Urinary bladder (tissue), 4 donors: ENCODE measurements around the gene ITPKB. TPM values are rescaled to one million over a fixed set of nuclear protein-coding genes. Genes with fewer than 3 reads are reported as not detected.

Experiments used
- DNase-seq: peaks from one replicate; pipeline ENCODE4 v3.0.0-alpha.2; 2015; ENCODE audit errors: extremely low spot score
- H3K27ac ChIP-seq: one replicate; pipeline ENCODE4 v1.5.1; 2013; ENCODE audit warnings: low read depth, mild to moderate bottlenecking, moderate library complexity
- H3K36me3 ChIP-seq: one replicate; pipeline ENCODE4 v1.6.1; 2013; ENCODE audit warnings: mild to moderate bottlenecking, moderate library complexity; ENCODE audit not compliant: insufficient read depth
- H3K4me1 ChIP-seq: one replicate; pipeline ENCODE4 v1.6.1; 2013; ENCODE audit warnings: mild to moderate bottlenecking, moderate library complexity; ENCODE audit not compliant: insufficient read depth
- H3K4me3 ChIP-seq: one replicate; pipeline ENCODE4 v1.5.1; 2013; ENCODE audit warnings: low read depth, low read length
- WGBS: extraction: QIAGEN DNeasy Blood & Tissue Kit; methylation state at CpG from one replicate; pipeline ENCODE4 v1.1.7; 2013; 5-methylcytosine and 5-hydroxymethylcytosine counted together
- polyA plus RNA-seq: library from polyadenylated mRNA; stranded (reverse); fragments of 200-250 nt; gene quantifications from one replicate; pipeline ENCODE4 v1.2.3, GENCODE V29; 2013
- total RNA-seq: library from RNA; depleted of rRNA; stranded (reverse); fragments of >200 nt; gene quantifications from one replicate; pipeline ENCODE4 v1.2.3, GENCODE V29; 2014
- donor health status: healthy with polysubstance abuse.
- donor health status: healthy.

ITPKB gene
- total and polyA plus RNA-seq, 2 donors: 21.6 to 62.3 TPM

- no peak for DNase-seq
- Histone ChIP-seq H3K27ac (peak overlapping the region; percentile 31), H3K4me3 (no peak overlapping the region), H3K4me1 (no peaks in the 10 kb centered on the region), H3K36me3 (no peaks in the 10 kb centered on the region)
- WGBS: 22% methylated on average over 6 of the region's 6 CpGs
These were observed 77.1 kb downstream of the ITPKB start for GRCh38 chr1:226661965-226662364.

GRCh38 chr1:226661271-226661670 lies 77.8 kb downstream of the ITPKB start:
- no peaks in the 10 kb centered on the region for H3K36me3 ChIP-seq
- H3K4me3 ChIP-seq: no peak overlapping the region
- no peak for DNase-seq
- H3K27ac ChIP-seq: no peak overlapping the region
- 74% methylated on average over 2 of the region's 2 CpGs for WGBS
- H3K4me1 ChIP-seq: no peaks in the 10 kb centered on the region

- H3K4me1 ChIP-seq: no peaks in the 10 kb centered on the region
These were observed 78.5 kb downstream of the ITPKB start for GRCh38 chr1:226660410-226661182.

GRCh38 chr1:226659641-226660040 lies 79.4 kb downstream of the ITPKB start:
- H3K27ac ChIP-seq: no peak overlapping the region
- no peak overlapping the region for H3K4me3 ChIP-seq
- no peak for DNase-seq
- H3K36me3 ChIP-seq: no peaks in the 10 kb centered on the region
- no peaks in the 10 kb centered on the region for H3K4me1 ChIP-seq
- 83% methylated on average over 5 of the region's 5 CpGs for WGBS

More at GRCh38 chr1:226660410-226661182, 78.5 kb downstream of the ITPKB start:
- DNase-seq: no peak
- 59% methylated on average over 17 of the region's 17 CpGs for WGBS
- Histone ChIP-seq H3K36me3 (no peaks in the 10 kb centered on the region), H3K27ac (no peak overlapping the region), H3K4me3 (no peak overlapping the region)

- Histone ChIP-seq H3K4me1 (no peaks in the 10 kb centered on the region), H3K36me3 (no peaks in the 10 kb centered on the region), H3K27ac (no peak overlapping the region), H3K4me3 (no peak overlapping the region)
- 96% methylated on average over 5 of the region's 5 CpGs for WGBS
- no peak for DNase-seq
These were observed 79.9 kb downstream of the ITPKB start for GRCh38 chr1:226659136-226659535.

- H3K27ac ChIP-seq: no peak overlapping the region
- no peak for DNase-seq
- no peaks in the 10 kb centered on the region for H3K4me1 ChIP-seq
- H3K4me3 ChIP-seq: no peak overlapping the region
- WGBS: 84% methylated on average over 22 of the region's 22 CpGs
- H3K36me3 ChIP-seq: no peaks in the 10 kb centered on the region
These were observed 80.4 kb downstream of the ITPKB start for GRCh38 chr1:226658546-226659125.

GRCh38 chr1:226657895-226658545 lies 81.1 kb downstream of the ITPKB start:
- WGBS: 65% methylated on average over 10 of the region's 10 CpGs
- H3K4me3 ChIP-seq: no peak overlapping the region
- H3K36me3 ChIP-seq: no peaks in the 10 kb centered on the region
- no peak for DNase-seq
- H3K27ac ChIP-seq: no peak overlapping the region
- no peaks in the 10 kb centered on the region for H3K4me1 ChIP-seq

- Histone ChIP-seq H3K27ac (no peak overlapping the region), H3K4me1 (no peaks in the 10 kb centered on the region), H3K36me3 (no peaks in the 10 kb centered on the region), H3K4me3 (no peak overlapping the region)
- 37% methylated on average over 12 of the region's 12 CpGs for WGBS
- DNase-seq: no peak
These were observed 82.3 kb downstream of the ITPKB start for GRCh38 chr1:226656601-226657277.

GRCh38 chr1:226656201-226656600 lies 82.9 kb downstream of the ITPKB start:
- no peak overlapping the region for H3K4me3 ChIP-seq
- 70% methylated on average over 4 of the region's 4 CpGs for WGBS
- DNase-seq: no peak
- H3K36me3 ChIP-seq: no peaks in the 10 kb centered on the region
- no peaks in the 10 kb centered on the region for H3K4me1 ChIP-seq
- no peak overlapping the region for H3K27ac ChIP-seq

- Histone ChIP-seq H3K4me3 (no peak overlapping the region), H3K36me3 (no peaks in the 10 kb centered on the region), H3K4me1 (no peaks in the 10 kb centered on the region), H3K27ac (no peak overlapping the region)
- no peak for DNase-seq
- WGBS: 86% methylated on average over 12 of the region's 12 CpGs
These were observed 83.6 kb downstream of the ITPKB start for GRCh38 chr1:226655251-226656163.

GRCh38 chr1:226654668-226655055 lies 84.4 kb downstream of the ITPKB start:
- no peak for DNase-seq
- no peak overlapping the region for H3K27ac ChIP-seq
- H3K4me1 ChIP-seq: no peaks in the 10 kb centered on the region
- no peaks in the 10 kb centered on the region for H3K36me3 ChIP-seq
- no peak overlapping the region for H3K4me3 ChIP-seq
- WGBS: 64% methylated on average over 8 of the region's 8 CpGs

- DNase-seq: no peak
- H3K4me3 ChIP-seq: no peak overlapping the region
- WGBS: 34% methylated on average over 8 of the region's 8 CpGs
- H3K27ac ChIP-seq: no peak overlapping the region
- H3K36me3 ChIP-seq: no peaks in the 10 kb centered on the region
- H3K4me1 ChIP-seq: no peaks in the 10 kb centered on the region
These were observed 84.9 kb downstream of the ITPKB start for GRCh38 chr1:226654046-226654667.
